ENCODE measurements around the gene TUBB3.

- TF ChIP-seq CTCF (IDR thresholded peaks at IDR 0.05) (no peak), EZH2 (IDR thresholded peaks at IDR 0.05; ENCODE audit: borderline replicate concordance, insufficient read depth, low read depth, low read length, poor library complexity, severe bottlenecking) (no peak)
These were observed 43.6 kb downstream of the TUBB3 start for GRCh38 chr16:89966756-89967155.

Data from B cell (primary cell).